Glutamatergic neuron (in vitro differentiated cells): ENCODE data around the gene DSCAML1. TPM values are rescaled to one million over a fixed set of nuclear protein-coding genes. Genes with fewer than 3 reads are reported as not detected.

Experiments
- DNase-seq: peaks from one replicate; pipeline ENCODE4 v3.0.0; 2022
- H3K27ac Mint-ChIP-seq: one replicate; pipeline ENCODE4 v1.8.0; 2020; ENCODE audit warnings: mild to moderate bottlenecking, mixed read lengths, inconsistent platforms; ENCODE audit not compliant: unreplicated experiment
- H3K27me3 Mint-ChIP-seq: one replicate; pipeline ENCODE4 v1.8.0; 2020; ENCODE audit warnings: mild to moderate bottlenecking, moderate library complexity, mixed read lengths, inconsistent platforms; ENCODE audit not compliant: unreplicated experiment
- H3K36me3 Mint-ChIP-seq: one replicate; pipeline ENCODE4 v1.8.0; 2020; ENCODE audit warnings: mild to moderate bottlenecking, mixed read lengths, inconsistent platforms; ENCODE audit not compliant: unreplicated experiment
- H3K4me1 Mint-ChIP-seq: one replicate; pipeline ENCODE4 v1.8.0; 2020; ENCODE audit warnings: mild to moderate bottlenecking, low read depth, mixed read lengths, inconsistent platforms; ENCODE audit not compliant: unreplicated experiment
- H3K4me3 Mint-ChIP-seq: one replicate; pipeline ENCODE4 v1.8.0; 2020; ENCODE audit warnings: mild to moderate bottlenecking, mixed read lengths, inconsistent platforms; ENCODE audit not compliant: unreplicated experiment
- H3K9me3 Mint-ChIP-seq: one replicate; pipeline ENCODE4 v1.8.0; 2020; ENCODE audit warnings: mild to moderate bottlenecking, moderate library complexity, mixed read lengths, inconsistent platforms; ENCODE audit not compliant: unreplicated experiment
- CTCF ChIP-seq: fragments of 200-600 bp; sonication (generic); IDR thresholded peaks from one replicate; pipeline ENCODE4 v1.5.0; 2021; ENCODE audit not compliant: partially characterized antibody, unreplicated experiment
- total RNA-seq: library from RNA; stranded (reverse); fragmentation: NEBNext Ultra II Directional; extraction: Animal tissue kit (Norgen Biotek cat#: 25700); gene quantifications from one replicate; pipeline ENCODE4 v1.2.1, GENCODE V29; 2021; ENCODE audit not compliant: unreplicated experiment

Gene DSCAML1
- total RNA-seq, 1 donor from 2014 or later, result 0.07 TPM

DNA sequence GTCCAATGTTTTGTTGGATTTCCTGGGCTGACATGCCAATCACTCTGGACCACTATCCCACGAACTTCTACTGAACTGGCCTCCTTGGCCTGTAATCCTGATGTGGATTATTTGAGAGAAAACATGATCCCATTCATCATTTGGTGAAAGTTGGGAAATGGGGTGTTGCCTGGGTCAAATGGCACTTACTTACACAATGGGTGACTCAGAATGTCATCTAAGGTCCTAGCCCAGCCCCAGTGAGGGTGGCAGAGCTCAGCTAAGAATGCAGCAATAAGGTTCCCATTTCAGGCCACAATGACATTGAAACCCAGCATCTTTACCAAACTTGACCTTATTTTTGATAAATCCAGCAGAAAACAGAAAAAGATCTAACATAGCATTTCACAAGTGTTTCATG lies 8.0 kb upstream of the DSCAML1 start:
- no peak for TF ChIP-seq CTCF
- peaks cover 3% of the 10 kb centered on the region for H3K4me1 Mint-ChIP-seq
- H3K36me3 Mint-ChIP-seq, result no peaks in the 10 kb centered on the region
- no peak overlapping the region for H3K27ac Mint-ChIP-seq
- H3K9me3 Mint-ChIP-seq, result no peaks in the 10 kb centered on the region
- H3K27me3 Mint-ChIP-seq, result peaks cover 3% of the 10 kb centered on the region
- H3K4me3 Mint-ChIP-seq, result no peak overlapping the region
- DNase-seq, result no peak

GRCh38 chr11:117803896-117804295 lies 6.9 kb upstream of the DSCAML1 start:
- no peaks in the 10 kb centered on the region for H3K9me3 Mint-ChIP-seq

DNA sequence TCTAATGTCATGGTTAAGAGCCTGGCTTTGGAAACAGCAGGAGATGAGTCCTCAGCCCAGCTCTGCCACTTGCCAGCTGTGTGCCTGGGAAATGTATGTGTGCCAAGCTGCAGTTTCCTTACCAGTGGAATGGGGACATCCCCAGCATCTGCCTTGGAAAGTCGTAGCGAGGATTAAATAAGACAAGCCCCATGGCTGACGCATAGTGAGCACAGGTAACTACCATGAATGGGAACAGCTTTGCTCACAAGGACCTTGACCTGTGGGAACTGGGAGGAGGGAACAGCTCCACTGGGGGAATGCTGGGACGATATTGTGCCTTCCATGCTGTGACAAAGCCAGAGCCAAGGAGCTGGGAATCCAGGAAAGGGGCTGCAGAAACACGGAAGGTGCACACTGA lies 2.6 kb upstream of the DSCAML1 start:
- H3K27me3 Mint-ChIP-seq, result peaks cover 12% of the 10 kb centered on the region
- H3K4me3 Mint-ChIP-seq, result no peak overlapping the region
- no peaks in the 10 kb centered on the region for H3K9me3 Mint-ChIP-seq
- H3K27ac Mint-ChIP-seq, result no peak overlapping the region
- H3K36me3 Mint-ChIP-seq, result no peaks in the 10 kb centered on the region
- TF ChIP-seq CTCF, result no peak
- DNase-seq, result no peak
- H3K4me1 Mint-ChIP-seq, result peaks cover 5% of the 10 kb centered on the region

More at GRCh38 chr11:117803896-117804295, 6.9 kb upstream of the DSCAML1 start:
- TF ChIP-seq CTCF, result no peak
- H3K27ac Mint-ChIP-seq, result no peak overlapping the region
- H3K4me1 Mint-ChIP-seq, result no peaks in the 10 kb centered on the region
- no peak for DNase-seq
- H3K36me3 Mint-ChIP-seq, result no peaks in the 10 kb centered on the region
- peaks cover 1% of the 10 kb centered on the region for H3K27me3 Mint-ChIP-seq
- no peak overlapping the region for H3K4me3 Mint-ChIP-seq

GRCh38 chr11:117796456-117796871 lies 552 bp downstream of the DSCAML1 start:
- Mint-ChIP-seq H3K9me3 (no peaks in the 10 kb centered on the region), H3K4me3 (peak overlapping the region; percentile 61), H3K36me3 (no peaks in the 10 kb centered on the region), H3K27ac (no peak overlapping the region), H3K27me3 (peaks cover 25% of the 10 kb centered on the region), H3K4me1 (peaks cover 20% of the 10 kb centered on the region)
- DNase-seq, result peak; percentile 37
- no peak for TF ChIP-seq CTCF

GRCh38 chr11:117795638-117796455 lies 1.2 kb downstream of the DSCAML1 start:
- no peaks in the 10 kb centered on the region for H3K36me3 Mint-ChIP-seq
- no peak for DNase-seq

More at GRCh38 chr11:117795638-117796455, 1.2 kb downstream of the DSCAML1 start:
- no peaks in the 10 kb centered on the region for H3K9me3 Mint-ChIP-seq
- no peak overlapping the region for H3K27ac Mint-ChIP-seq
- peak overlapping the region; percentile 61 for H3K4me3 Mint-ChIP-seq
- peaks cover 25% of the 10 kb centered on the region for H3K27me3 Mint-ChIP-seq
- TF ChIP-seq CTCF, result no peak
- H3K4me1 Mint-ChIP-seq, result peaks cover 21% of the 10 kb centered on the region
